HG03520 (cell line): Measurements from ENCODE around the gene PRR20A.
"Not testable (repeated sequence)": the region's sequence is repeated elsewhere in the genome, so short reads cannot be mapped to it uniquely, and the experiment has no call there.

ENCODE experiments used
- ATAC-seq: cut with Tn5 transposase; IDR thresholded peaks from one replicate; pipeline ENCODE4 v1.9.1; 2021; ENCODE audit warnings: mild to moderate bottlenecking, moderate library complexity; ENCODE audit not compliant: unreplicated experiment

Gene PRR20A

DNA sequence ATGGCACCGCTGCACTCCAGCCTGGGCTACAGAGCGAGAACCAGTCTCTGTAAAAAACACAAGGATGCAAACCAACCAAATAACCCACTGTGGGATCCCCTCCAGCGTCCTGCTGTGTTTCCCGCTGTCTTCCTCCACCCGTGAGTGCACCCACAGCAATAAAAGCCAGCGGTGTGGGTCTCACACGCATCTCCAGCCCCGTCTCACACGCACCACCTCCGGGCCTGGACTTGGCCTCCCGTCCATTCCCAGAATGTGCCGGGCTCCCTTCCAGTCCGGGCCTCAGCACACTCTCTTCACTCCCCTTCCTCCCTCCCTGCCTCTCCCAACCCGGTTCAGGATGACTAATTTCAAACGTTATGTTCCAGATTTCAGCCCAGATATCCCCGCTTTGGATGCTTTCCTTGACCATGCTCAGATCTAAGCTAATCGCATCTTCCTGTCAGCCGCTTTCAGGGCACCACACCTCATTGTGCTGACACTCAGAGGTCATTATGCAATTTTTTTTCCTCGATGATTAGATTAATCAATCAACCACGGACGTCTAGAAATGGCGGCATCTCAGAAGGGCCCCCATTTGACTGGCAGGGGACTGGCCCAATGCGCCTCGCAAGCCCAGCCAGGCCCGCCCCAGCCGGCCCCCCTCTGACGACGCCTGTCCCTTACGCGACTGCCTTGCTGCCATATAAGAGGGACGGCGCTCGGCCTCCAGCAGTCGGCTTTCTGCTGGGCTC is at the start of gene PRR20A:
PRR20A (plus strand) TSS at position 684 of the 734 bp plus-strand sequence. CDS start 387 bp downstream, outside the sequence.
- not testable (repeated sequence) for ATAC-seq

DNA sequence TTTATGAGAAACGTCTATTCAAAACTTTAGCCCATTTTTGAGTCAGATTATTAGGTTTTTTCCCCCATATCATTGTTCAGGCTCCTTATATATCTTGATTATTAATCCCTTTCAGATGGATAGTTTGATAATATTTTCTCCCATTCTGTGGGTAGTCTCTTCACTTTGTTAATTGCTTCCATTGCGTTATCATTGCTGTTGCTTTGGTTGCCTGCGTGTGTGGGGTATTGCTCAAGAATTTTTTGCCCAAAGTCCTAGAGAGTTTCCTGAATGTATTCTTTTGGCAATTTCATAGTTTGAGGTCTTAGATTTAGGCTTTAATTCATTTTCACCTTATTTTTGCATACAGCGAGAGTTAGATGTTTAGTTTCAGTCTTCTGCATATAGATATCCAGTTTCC is 25.8 kb upstream of the PRR20A start:
- no peak for ATAC-seq

- ATAC-seq, result no peak
Observed at GRCh38 chr13:57123681-57124080, 17.0 kb upstream of the PRR20A start.

GRCh38 chr13:57128909-57129308 is 11.8 kb upstream of the PRR20A start:
- no peak for ATAC-seq

DNA sequence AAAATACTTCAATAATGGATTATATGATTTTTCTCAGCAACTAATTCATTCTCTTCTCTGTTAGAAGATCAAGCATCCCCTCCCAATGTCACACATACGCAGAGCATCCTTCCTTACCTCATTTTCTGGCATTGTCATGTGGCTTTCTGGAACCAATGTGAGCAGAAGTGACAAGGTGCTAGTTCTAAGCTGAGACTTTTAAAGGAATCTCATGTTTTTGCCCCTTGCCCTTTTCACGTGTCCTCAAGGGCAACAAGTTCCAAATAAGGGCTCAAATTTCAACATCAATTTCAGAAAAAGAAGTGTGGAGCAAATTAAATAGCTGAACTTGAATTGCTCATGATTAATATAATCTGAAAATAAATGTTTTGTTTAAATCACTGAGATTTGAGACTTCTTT is 4.6 kb upstream of the PRR20A start:
- ATAC-seq, result no peak

- ATAC-seq, result no peak
Observed at GRCh38 chr13:57137585-57137984, 3.1 kb upstream of the PRR20A start.

GRCh38 chr13:57138988-57139387 is 1.7 kb upstream of the PRR20A start:
- no peak for ATAC-seq

GRCh38 chr13:57139781-57140180 is 937 bp upstream of the PRR20A start:
- not testable (repeated sequence) for ATAC-seq

- not testable (repeated sequence) for ATAC-seq
Observed at GRCh38 chr13:57147188-57147587, 6.5 kb downstream of the PRR20A start, which contains the start of gene PRR20B. Gene PRR20B (plus strand): TSS chr13:57147488. CDS start chr13:57147875, 387 bp downstream.

DNA sequence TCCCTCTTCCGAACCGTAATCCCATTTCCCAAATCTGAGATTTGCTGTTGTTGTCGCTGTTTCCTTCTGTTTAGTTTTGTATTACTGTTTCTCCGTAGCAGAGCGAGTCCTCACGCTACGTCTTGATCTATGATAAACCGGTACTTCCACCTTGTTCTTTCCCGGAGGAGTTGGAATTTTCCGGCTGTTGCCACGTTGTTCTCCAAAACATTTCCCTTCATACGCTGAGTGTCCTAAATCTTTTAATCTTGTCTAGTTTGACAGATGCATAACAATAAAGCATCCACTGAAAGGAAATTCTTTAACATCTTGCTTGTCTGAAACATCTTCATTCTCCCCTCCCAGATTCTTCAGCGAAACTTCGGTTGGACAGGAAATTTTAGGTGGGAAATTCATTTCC is 7.4 kb downstream of the PRR20A start:
- ATAC-seq, result not testable (repeated sequence)

GRCh38 chr13:57153761-57154160 is 13.0 kb downstream of the PRR20A start, which contains the start of gene PRR20C:
Gene PRR20C (plus strand): TSS chr13:57154061. CDS start chr13:57154448, 387 bp downstream.
- not testable (repeated sequence) for ATAC-seq

DNA sequence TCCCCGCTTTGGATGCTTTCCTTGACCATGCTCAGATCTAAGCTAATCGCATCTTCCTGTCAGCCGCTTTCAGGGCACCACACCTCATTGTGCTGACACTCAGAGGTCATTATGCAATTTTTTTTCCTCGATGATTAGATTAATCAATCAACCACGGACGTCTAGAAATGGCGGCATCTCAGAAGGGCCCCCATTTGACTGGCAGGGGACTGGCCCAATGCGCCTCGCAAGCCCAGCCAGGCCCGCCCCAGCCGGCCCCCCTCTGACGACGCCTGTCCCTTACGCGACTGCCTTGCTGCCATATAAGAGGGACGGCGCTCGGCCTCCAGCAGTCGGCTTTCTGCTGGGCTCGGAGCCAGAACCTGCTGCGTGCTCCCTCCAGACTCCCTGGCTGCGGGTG is 19.6 kb downstream of the PRR20A start, which contains the start of gene PRR20D:
PRR20D (plus strand) TSS at position 301 of the 400 bp plus-strand sequence. CDS start 387 bp downstream, outside the sequence.
- not testable (repeated sequence) for ATAC-seq

DNA sequence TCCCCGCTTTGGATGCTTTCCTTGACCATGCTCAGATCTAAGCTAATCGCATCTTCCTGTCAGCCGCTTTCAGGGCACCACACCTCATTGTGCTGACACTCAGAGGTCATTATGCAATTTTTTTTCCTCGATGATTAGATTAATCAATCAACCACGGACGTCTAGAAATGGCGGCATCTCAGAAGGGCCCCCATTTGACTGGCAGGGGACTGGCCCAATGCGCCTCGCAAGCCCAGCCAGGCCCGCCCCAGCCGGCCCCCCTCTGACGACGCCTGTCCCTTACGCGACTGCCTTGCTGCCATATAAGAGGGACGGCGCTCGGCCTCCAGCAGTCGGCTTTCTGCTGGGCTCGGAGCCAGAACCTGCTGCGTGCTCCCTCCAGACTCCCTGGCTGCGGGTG is 26.2 kb downstream of the PRR20A start, which contains the start of gene PRR20E:
PRR20E (plus strand) TSS at position 301 of the 400 bp plus-strand sequence. CDS start 387 bp downstream, outside the sequence.
- not testable (repeated sequence) for ATAC-seq

DNA sequence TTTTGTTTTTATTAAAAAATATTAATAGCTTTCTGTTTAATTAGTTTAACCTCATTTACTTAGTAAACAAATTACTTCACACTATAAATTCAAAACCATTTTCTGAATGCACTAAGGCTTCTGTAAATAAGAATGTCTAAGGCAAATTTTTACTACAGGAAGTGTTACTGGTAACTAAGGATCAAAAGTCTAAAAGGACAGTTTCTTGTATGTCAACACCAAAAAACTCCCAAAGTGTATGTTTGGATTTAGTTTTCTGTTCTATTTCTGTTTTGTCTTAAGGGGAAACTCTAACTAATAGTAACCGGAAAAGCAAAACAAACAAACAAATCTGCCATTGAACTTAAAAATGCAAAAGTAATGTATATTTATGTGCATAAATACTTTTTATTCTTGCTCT is 50.9 kb downstream of the PRR20A start:
- no peak for ATAC-seq
